ENCODE measurements around the gene MYO1F. TPM values are rescaled to one million over a fixed set of nuclear protein-coding genes. Genes with fewer than 3 reads are reported as not detected.

MYO1F gene
- total and polyA plus RNA-seq, 2 donors: 9.9 to 20.8 TPM

GRCh38 chr19:8592231-8593009 is 15.2 kb upstream of the MYO1F start:
- no peak overlapping the region for H3K27ac ChIP-seq (ENCODE audit: low read depth in 1 of 2, low read length in 1 of 2)
- WGBS: 3% methylated on average over 55 of the region's 55 CpGs
- peaks cover 0 to 15% of the 10 kb centered on the region in 2 donors for H3K4me1 ChIP-seq (ENCODE audit: control insufficient read depth in 2 of 2, insufficient read depth in 2 of 2, low read length in 2 of 2)
- peaks cover 0 to 20% of the 10 kb centered on the region in 2 donors for H3K27me3 ChIP-seq (ENCODE audit: control insufficient read depth in 2 of 2, insufficient read depth in 1 of 2, low read length in 1 of 2)
- peaks cover 6 to 25% of the 10 kb centered on the region in 2 donors for H3K9me3 ChIP-seq (ENCODE audit: control insufficient read depth in 2 of 2, insufficient read depth in 1 of 2, low read length in 1 of 2)
- peak in 6 of 9 donors; percentile 50 to 87 (median 78) for DNase-seq (ENCODE audit: low read depth in 6 of 9, low spot score in 9 of 9)
- H3K4me3 ChIP-seq (ENCODE audit: low read length in 2 of 2): no peak overlapping the region
- H3K36me3 ChIP-seq (ENCODE audit: control insufficient read depth in 2 of 2, insufficient read depth in 2 of 2, low read length in 1 of 2): peaks cover 5 to 13% of the 10 kb centered on the region in 2 donors

GRCh38 chr19:8589177-8589714 is 12.0 kb upstream of the MYO1F start:
- no peak for DNase-seq (ENCODE audit: low read depth in 6 of 9, low spot score in 9 of 9)
- Histone ChIP-seq H3K4me1 (ENCODE audit: control insufficient read depth in 2 of 2, insufficient read depth in 2 of 2, low read length in 2 of 2) (peaks cover 0 to 15% of the 10 kb centered on the region in 2 donors), H3K4me3 (ENCODE audit: low read length in 2 of 2) (no peak overlapping the region), H3K27ac (ENCODE audit: low read depth in 1 of 2, low read length in 1 of 2) (no peak overlapping the region), H3K9me3 (ENCODE audit: control insufficient read depth in 2 of 2, insufficient read depth in 1 of 2, low read length in 1 of 2) (peaks cover 6 to 18% of the 10 kb centered on the region in 2 donors), H3K36me3 (ENCODE audit: control insufficient read depth in 2 of 2, insufficient read depth in 2 of 2, low read length in 1 of 2) (peaks cover 5 to 7% of the 10 kb centered on the region in 2 donors), H3K27me3 (ENCODE audit: control insufficient read depth in 2 of 2, insufficient read depth in 1 of 2, low read length in 1 of 2) (peaks cover 0 to 20% of the 10 kb centered on the region in 2 donors)
- WGBS: 97% methylated on average over 32 of the region's 32 CpGs

GRCh38 chr19:8585894-8586750 is 8.9 kb upstream of the MYO1F start:
- peaks cover 5 to 7% of the 10 kb centered on the region in 2 donors for H3K36me3 ChIP-seq (ENCODE audit: control insufficient read depth in 2 of 2, insufficient read depth in 2 of 2, low read length in 1 of 2)
- peak in 1 of 9 donors; percentile 45 for DNase-seq (ENCODE audit: low read depth in 6 of 9, low spot score in 9 of 9)
- 96% methylated on average over 34 of the region's 34 CpGs for WGBS

GRCh38 chr19:8584965-8585893 is 8.0 kb upstream of the MYO1F start:
- H3K4me1 ChIP-seq (ENCODE audit: control insufficient read depth in 2 of 2, insufficient read depth in 2 of 2, low read length in 2 of 2): peaks cover 2 to 7% of the 10 kb centered on the region in 2 donors
- H3K27me3 ChIP-seq (ENCODE audit: control insufficient read depth in 2 of 2, insufficient read depth in 1 of 2, low read length in 1 of 2): peaks cover under 1% of the 10 kb centered on the region in 2 donors
- WGBS: 98% methylated on average over 71 of the region's 71 CpGs
- H3K4me3 ChIP-seq (ENCODE audit: low read length in 2 of 2): no peak overlapping the region
- no peak for DNase-seq (ENCODE audit: low read depth in 6 of 9, low spot score in 9 of 9)
- no peaks in the 10 kb centered on the region for H3K9me3 ChIP-seq (ENCODE audit: control insufficient read depth in 2 of 2, insufficient read depth in 1 of 2, low read length in 1 of 2)
- peaks cover 5 to 7% of the 10 kb centered on the region in 2 donors for H3K36me3 ChIP-seq (ENCODE audit: control insufficient read depth in 2 of 2, insufficient read depth in 2 of 2, low read length in 1 of 2)
- no peak overlapping the region for H3K27ac ChIP-seq (ENCODE audit: low read depth in 1 of 2, low read length in 1 of 2)

More at GRCh38 chr19:8585894-8586750, 8.9 kb upstream of the MYO1F start:
- peaks cover 0 to 3% of the 10 kb centered on the region in 2 donors for H3K27me3 ChIP-seq (ENCODE audit: control insufficient read depth in 2 of 2, insufficient read depth in 1 of 2, low read length in 1 of 2)
- H3K9me3 ChIP-seq (ENCODE audit: control insufficient read depth in 2 of 2, insufficient read depth in 1 of 2, low read length in 1 of 2): no peaks in the 10 kb centered on the region
- no peak overlapping the region for H3K4me3 ChIP-seq (ENCODE audit: low read length in 2 of 2)
- H3K4me1 ChIP-seq (ENCODE audit: control insufficient read depth in 2 of 2, insufficient read depth in 2 of 2, low read length in 2 of 2): no peaks in the 10 kb centered on the region
- no peak overlapping the region for H3K27ac ChIP-seq (ENCODE audit: low read depth in 1 of 2, low read length in 1 of 2)

GRCh38 chr19:8580710-8581281 is 3.6 kb upstream of the MYO1F start:
- WGBS: 5% methylated on average over 21 of the region's 21 CpGs
- DNase-seq (ENCODE audit: low read depth in 6 of 9, low spot score in 9 of 9): peak; percentile 66 to 90 (median 83)
- Histone ChIP-seq H3K4me1 (ENCODE audit: control insufficient read depth in 2 of 2, insufficient read depth in 2 of 2, low read length in 2 of 2) (peaks cover 10 to 35% of the 10 kb centered on the region in 2 donors), H3K4me3 (ENCODE audit: low read length in 2 of 2) (no peak overlapping the region), H3K27ac (ENCODE audit: low read depth in 1 of 2, low read length in 1 of 2) (no peak overlapping the region), H3K9me3 (ENCODE audit: control insufficient read depth in 2 of 2, insufficient read depth in 1 of 2, low read length in 1 of 2) (no peaks in the 10 kb centered on the region), H3K27me3 (ENCODE audit: control insufficient read depth in 2 of 2, insufficient read depth in 1 of 2, low read length in 1 of 2) (peaks cover 15 to 29% of the 10 kb centered on the region in 2 donors), H3K36me3 (ENCODE audit: control insufficient read depth in 2 of 2, insufficient read depth in 2 of 2, low read length in 1 of 2) (no peaks in the 10 kb centered on the region)

- peaks cover 13 to 43% of the 10 kb centered on the region in 2 donors for H3K4me1 ChIP-seq (ENCODE audit: control insufficient read depth in 2 of 2, insufficient read depth in 2 of 2, low read length in 2 of 2)
- H3K27me3 ChIP-seq (ENCODE audit: control insufficient read depth in 2 of 2, insufficient read depth in 1 of 2, low read length in 1 of 2): peaks cover 15 to 29% of the 10 kb centered on the region in 2 donors
- peaks cover 0 to 3% of the 10 kb centered on the region in 2 donors for H3K9me3 ChIP-seq (ENCODE audit: control insufficient read depth in 2 of 2, insufficient read depth in 1 of 2, low read length in 1 of 2)
- peak in 7 of 9 donors; percentile 60 to 87 (median 78) for DNase-seq (ENCODE audit: low read depth in 6 of 9, low spot score in 9 of 9)
- no peak overlapping the region for H3K27ac ChIP-seq (ENCODE audit: low read depth in 1 of 2, low read length in 1 of 2)
- no peaks in the 10 kb centered on the region for H3K36me3 ChIP-seq (ENCODE audit: control insufficient read depth in 2 of 2, insufficient read depth in 2 of 2, low read length in 1 of 2)
- WGBS: 19% methylated on average over 17 of the region's 17 CpGs
- H3K4me3 ChIP-seq (ENCODE audit: low read length in 2 of 2): no peak overlapping the region
These were observed 1.5 kb upstream of the MYO1F start for GRCh38 chr19:8578642-8579265.

- Histone ChIP-seq H3K4me1 (ENCODE audit: control insufficient read depth in 2 of 2, insufficient read depth in 2 of 2, low read length in 2 of 2) (peaks cover 13 to 43% of the 10 kb centered on the region in 2 donors), H3K4me3 (ENCODE audit: low read length in 2 of 2) (no peak overlapping the region), H3K36me3 (ENCODE audit: control insufficient read depth in 2 of 2, insufficient read depth in 2 of 2, low read length in 1 of 2) (no peaks in the 10 kb centered on the region), H3K27ac (ENCODE audit: low read depth in 1 of 2, low read length in 1 of 2) (no peak overlapping the region), H3K27me3 (ENCODE audit: control insufficient read depth in 2 of 2, insufficient read depth in 1 of 2, low read length in 1 of 2) (peaks cover 15 to 29% of the 10 kb centered on the region in 2 donors), H3K9me3 (ENCODE audit: control insufficient read depth in 2 of 2, insufficient read depth in 1 of 2, low read length in 1 of 2) (peaks cover 0 to 3% of the 10 kb centered on the region in 2 donors)
- no peak for DNase-seq (ENCODE audit: low read depth in 6 of 9, low spot score in 9 of 9)
- WGBS: 69% methylated on average over 4 of the region's 4 CpGs
These were observed 499 bp upstream of the MYO1F start for GRCh38 chr19:8577741-8578140.
